ENCODE results near the gene CDH9.
"Not testable (repeated sequence)": the region's sequence is repeated elsewhere in the genome, so short reads cannot be mapped to it uniquely, and the experiment has no call there.

The CDH9 gene

GRCh38 chr5:26948921-26949320, 89.5 kb downstream of the CDH9 start:
- no peak for DNase-seq

- no peak for DNase-seq
These were observed 92.5 kb downstream of the CDH9 start for GRCh38 chr5:26945901-26946300.

- no peak for DNase-seq
These were observed 95.9 kb downstream of the CDH9 start for GRCh38 chr5:26942481-26942880.

GRCh38 chr5:26940994-26941393, 97.4 kb downstream of the CDH9 start:
- DNase-seq, result no peak

- DNase-seq, result no peak
These were observed 106.1 kb downstream of the CDH9 start for GRCh38 chr5:26932238-26932637.

- no peak for DNase-seq
These were observed 116.9 kb downstream of the CDH9 start for GRCh38 chr5:26921439-26921838.

GRCh38 chr5:26903469-26903868, 134.9 kb downstream of the CDH9 start:
- no peak for DNase-seq

GRCh38 chr5:26894719-26895263, 143.6 kb downstream of the CDH9 start:
- DNase-seq, result no peak

GRCh38 chr5:26893078-26893477, 145.3 kb downstream of the CDH9 start:
- DNase-seq, result no peak

- DNase-seq, result peak; percentile 86
These were observed 148.6 kb downstream of the CDH9 start for GRCh38 chr5:26889815-26890214.

GRCh38 chr5:26884481-26884880, 153.9 kb downstream of the CDH9 start:
- no peak for DNase-seq

- no peak for DNase-seq
These were observed 155.0 kb downstream of the CDH9 start for GRCh38 chr5:26883375-26883774.

- DNase-seq, result no peak
These were observed 156.5 kb downstream of the CDH9 start for GRCh38 chr5:26881901-26882300.

- DNase-seq, result no peak
These were observed 161.2 kb downstream of the CDH9 start for GRCh38 chr5:26877154-26877553.

- no peak for DNase-seq
These were observed 166.0 kb downstream of the CDH9 start for GRCh38 chr5:26872337-26872736.

GRCh38 chr5:26869781-26870180, 168.6 kb downstream of the CDH9 start:
- DNase-seq, result no peak

- no peak for DNase-seq
These were observed 169.9 kb downstream of the CDH9 start for GRCh38 chr5:26868504-26868903.

- DNase-seq, result no peak
These were observed 174.3 kb downstream of the CDH9 start for GRCh38 chr5:26864061-26864460.

- no peak for DNase-seq
These were observed 182.1 kb downstream of the CDH9 start for GRCh38 chr5:26856238-26856637.

- DNase-seq, result not testable (repeated sequence)
These were observed 185.9 kb downstream of the CDH9 start for GRCh38 chr5:26852450-26852849.

GRCh38 chr5:26847041-26847736, 191.2 kb downstream of the CDH9 start:
- no peak for DNase-seq

- DNase-seq, result no peak
These were observed 194.7 kb downstream of the CDH9 start for GRCh38 chr5:26843677-26844076.

GRCh38 chr5:26833596-26833995, 204.8 kb downstream of the CDH9 start:
- no peak for DNase-seq
